HTERT RPE-1 (cell line): ENCODE measurements around the gene MINDY3.
"Not testable (repeated sequence)": the region's sequence is repeated elsewhere in the genome, so short reads cannot be mapped to it uniquely, and the experiment has no call there.

Experiments
- in situ Hi-C: fragments of 300-500 bp; cut with MboI; formaldehyde crosslinking; loops from 4 replicates; pipeline ENCODE4 v1.14.3; 2020; ENCODE audit warnings: low sequenced_read_pairs

The MINDY3 gene

GRCh38 chr10:15859906-15860691 is at the start of gene MINDY3:
Gene MINDY3, minus strand, starts transcription at chr10:15860507. Its CDS starts 208 bp downstream, at chr10:15860299.
- in situ Hi-C loops: no loop called here

DNA sequence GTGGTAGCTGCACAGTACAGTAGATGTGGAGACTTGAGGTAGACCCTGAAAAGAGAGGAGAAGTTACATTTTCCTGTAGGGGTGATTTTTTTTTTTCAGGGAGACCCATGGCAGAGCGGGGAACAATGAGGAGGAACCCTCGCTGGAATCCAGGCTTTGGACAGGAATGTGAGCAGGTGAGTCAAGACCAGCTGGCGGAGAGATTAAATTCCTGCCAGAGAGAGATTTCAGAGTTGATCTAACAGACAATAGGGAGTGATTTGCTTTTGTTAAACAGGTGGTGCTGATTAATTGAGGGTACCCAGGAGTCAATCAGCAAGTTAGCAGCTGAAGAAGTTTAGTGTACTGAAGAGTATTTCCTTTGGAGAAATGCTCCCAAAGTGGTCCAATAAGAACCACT is 41.6 kb upstream of the MINDY3 start:
- in situ Hi-C loops: no loop called here

GRCh38 chr10:15898046-15898445 is 37.7 kb upstream of the MINDY3 start:
- in situ Hi-C loops: no loop called here

GRCh38 chr10:15897287-15897686 is 37.0 kb upstream of the MINDY3 start:
- in situ Hi-C loops: no loop called here

- in situ Hi-C loops: no loop called here
These were observed 36.3 kb upstream of the MINDY3 start for GRCh38 chr10:15896654-15897053.

- in situ Hi-C loops: no loop called here
These were observed 24.1 kb upstream of the MINDY3 start for GRCh38 chr10:15884447-15884846.

DNA sequence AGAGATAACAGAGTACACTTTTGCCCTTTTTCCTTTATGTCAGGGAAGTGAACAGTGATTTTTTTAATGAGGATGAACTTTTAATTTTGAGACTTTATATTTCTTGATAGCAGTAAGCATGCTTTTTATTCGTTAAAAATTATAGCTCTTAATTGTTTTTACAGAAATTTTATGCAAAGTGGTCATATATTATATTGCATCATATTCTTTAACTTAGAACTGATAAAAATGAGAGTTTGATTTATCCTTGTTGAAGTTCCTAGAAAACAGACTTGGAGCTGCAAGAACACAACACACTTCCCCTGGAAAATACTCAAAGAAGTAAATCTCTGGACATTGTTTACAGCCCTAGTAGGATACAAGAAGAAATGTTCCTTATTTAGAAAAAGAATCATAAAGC is 21.2 kb upstream of the MINDY3 start:
- in situ Hi-C loops: no loop called here

- in situ Hi-C loops: no loop called here
These were observed 19.4 kb upstream of the MINDY3 start for GRCh38 chr10:15879663-15880062.

GRCh38 chr10:15879058-15879457 is 18.8 kb upstream of the MINDY3 start:
- in situ Hi-C loops: no loop called here

- in situ Hi-C loops: no loop called here
These were observed 17.7 kb upstream of the MINDY3 start for GRCh38 chr10:15877836-15878576.

GRCh38 chr10:15876274-15876673 is 16.0 kb upstream of the MINDY3 start:
- in situ Hi-C loops: not testable (repeated sequence)

DNA sequence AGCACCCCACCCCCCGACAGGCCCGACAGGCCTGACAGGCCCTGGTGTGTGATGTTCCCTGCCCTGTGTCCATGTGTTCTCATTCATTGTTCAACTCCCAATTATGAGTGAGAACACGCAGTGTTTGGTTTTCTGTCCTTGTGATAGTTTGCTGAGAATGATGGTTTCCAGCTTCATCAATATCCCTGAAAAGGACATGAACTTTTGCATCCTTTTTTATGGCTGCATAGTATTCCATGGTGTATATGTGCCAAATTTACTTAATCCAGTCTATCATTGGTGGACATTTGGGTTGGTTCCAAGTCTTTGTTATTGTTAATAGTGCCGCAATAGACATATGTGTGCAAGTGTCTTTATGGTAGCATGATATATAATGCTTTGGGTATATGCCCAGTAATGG is 12.3 kb upstream of the MINDY3 start:
- in situ Hi-C loops: not testable (repeated sequence)

GRCh38 chr10:15871823-15872222 is 11.5 kb upstream of the MINDY3 start:
- in situ Hi-C loops: no loop called here

GRCh38 chr10:15869935-15870334 is 9.6 kb upstream of the MINDY3 start:
- in situ Hi-C loops: no loop called here

GRCh38 chr10:15868006-15868405 is 7.7 kb upstream of the MINDY3 start:
- in situ Hi-C loops: no loop called here

- in situ Hi-C loops: no loop called here
These were observed 5.0 kb upstream of the MINDY3 start for GRCh38 chr10:15865304-15865703.

DNA sequence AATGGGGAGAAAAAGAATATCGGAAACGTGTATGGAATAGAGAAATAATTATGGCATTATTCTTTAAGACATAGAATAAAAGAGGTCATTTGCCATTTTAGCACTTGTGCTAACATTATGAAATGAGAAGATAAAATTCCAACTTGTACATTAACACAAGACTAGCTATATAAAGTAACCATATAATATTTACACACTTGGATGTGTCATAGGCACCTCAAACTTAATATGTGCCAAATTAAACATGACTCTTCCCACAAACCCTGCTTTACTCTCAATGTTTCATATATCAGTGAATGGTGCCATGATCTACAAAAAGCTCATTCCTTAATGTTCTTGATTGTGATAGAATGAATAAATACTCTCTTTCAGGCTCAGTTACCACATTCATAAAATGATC is 4.1 kb upstream of the MINDY3 start:
- in situ Hi-C loops: no loop called here

DNA sequence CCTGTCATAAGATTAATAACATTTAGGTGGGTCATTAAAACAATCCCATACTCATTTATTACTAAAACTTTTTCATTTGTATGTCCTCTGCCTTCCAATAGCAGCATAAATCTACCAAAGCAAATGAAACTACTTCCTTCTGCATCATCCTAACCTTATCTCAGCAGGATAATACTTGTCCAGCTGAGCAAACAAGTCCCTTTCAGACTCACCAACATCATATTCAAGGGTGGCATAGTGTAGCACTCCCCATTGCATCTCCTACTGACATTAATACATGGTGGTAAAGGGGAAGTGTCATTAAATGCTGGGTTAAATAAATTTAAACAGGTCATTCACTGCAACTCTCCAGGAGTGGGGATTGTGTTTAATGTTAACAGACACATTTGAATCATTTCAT is 3.4 kb upstream of the MINDY3 start:
- in situ Hi-C loops: no loop called here

DNA sequence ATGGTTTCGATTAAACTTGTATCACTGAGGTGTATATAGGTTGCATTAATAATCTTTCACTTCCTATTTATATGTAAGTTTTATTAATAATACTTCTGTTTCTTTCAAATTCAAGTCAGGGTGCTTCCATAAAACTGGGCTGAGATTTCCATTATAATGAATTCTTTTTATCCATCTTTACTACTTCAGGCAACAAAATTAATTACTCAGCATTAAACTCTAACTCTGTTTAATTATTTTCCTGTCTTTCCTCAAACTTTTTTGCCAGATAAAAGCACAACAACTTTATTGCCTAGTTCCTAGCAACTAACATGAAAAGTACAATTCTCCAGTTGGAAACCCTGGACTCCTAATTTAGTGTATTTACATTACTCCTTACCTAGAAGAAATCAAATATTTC is 3.0 kb upstream of the MINDY3 start:
- in situ Hi-C loops: no loop called here

DNA sequence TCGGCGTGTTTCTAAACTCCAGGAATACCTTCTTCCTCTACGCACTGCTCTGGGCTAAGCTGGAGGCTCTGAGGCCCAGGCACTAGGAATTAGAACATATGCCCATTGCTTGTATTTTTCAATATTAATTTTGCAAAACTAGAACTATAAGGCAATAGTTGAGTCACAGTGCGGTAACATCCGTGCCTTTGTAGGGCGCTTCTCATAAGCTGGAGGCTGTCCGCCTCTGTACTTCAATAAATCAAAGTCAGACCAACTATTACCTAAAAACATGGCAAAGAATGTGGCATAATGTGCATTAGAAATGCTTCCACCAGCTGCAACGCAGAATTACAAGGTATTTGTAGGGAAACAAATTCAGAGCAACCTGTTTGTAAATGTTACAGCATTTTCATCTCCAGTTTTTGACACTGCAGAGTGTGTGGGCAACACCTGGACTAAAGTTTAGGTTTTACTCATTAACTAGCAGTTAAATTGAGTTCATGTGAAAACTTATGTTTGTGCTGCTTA is 440 bp upstream of the MINDY3 start:
- in situ Hi-C loops: no loop called here

- in situ Hi-C loops: no loop called here
These were observed 800 bp downstream of the MINDY3 start for GRCh38 chr10:15859509-15859905.

DNA sequence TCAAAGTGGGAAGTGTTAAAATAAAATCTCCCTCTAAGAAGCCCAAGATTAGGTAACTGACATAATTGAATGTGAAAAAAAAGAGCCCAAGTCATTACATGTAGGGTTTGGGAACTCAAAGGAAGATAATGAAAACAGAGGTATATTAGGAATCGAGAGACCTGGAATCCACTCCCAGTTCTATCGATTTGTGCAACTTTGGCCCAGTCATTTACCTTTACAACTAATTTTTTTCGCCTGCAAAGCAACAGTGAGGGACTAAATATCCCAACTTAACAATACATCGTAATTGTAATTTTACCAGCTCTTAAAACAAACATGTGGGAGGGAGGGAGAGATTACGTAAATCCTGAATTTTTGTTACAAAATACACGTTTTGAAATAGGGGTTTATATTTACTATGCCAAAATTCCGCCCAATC is 1.4 kb downstream of the MINDY3 start:
- in situ Hi-C loops: no loop called here
